LHCN-M2 (cell line): ENCODE results near the gene PPP1R16B. TPM values are rescaled to one million over a fixed set of nuclear protein-coding genes. Genes with fewer than 3 reads are reported as not detected.

Source experiments
- DNase-seq: peaks from one replicate; pipeline ENCODE4 v3.0.0-alpha.2; 2012; ENCODE audit warnings: low read depth
- total RNA-seq: library from RNA; depleted of rRNA; stranded (reverse); fragments of >200 nt; gene quantifications from 2 replicates; pipeline ENCODE4 v1.2.3, GENCODE V29; 2014

PPP1R16B gene
- total RNA-seq, 1 experiment from 2014 or later = not detected

GRCh38 chr20:38896009-38896594, 90.6 kb downstream of the PPP1R16B start:
- no peak for DNase-seq

GRCh38 chr20:38897267-38897666, 91.8 kb downstream of the PPP1R16B start:
- DNase-seq = no peak

GRCh38 chr20:38900606-38901005, 95.1 kb downstream of the PPP1R16B start:
- no peak for DNase-seq

GRCh38 chr20:38902601-38903000, 97.1 kb downstream of the PPP1R16B start:
- DNase-seq = no peak

GRCh38 chr20:38903335-38903734, 97.8 kb downstream of the PPP1R16B start:
- DNase-seq = no peak

GRCh38 chr20:38905375-38905774, 99.9 kb downstream of the PPP1R16B start:
- no peak for DNase-seq

GRCh38 chr20:38907918-38908677, 102.6 kb downstream of the PPP1R16B start:
- DNase-seq = no peak

- no peak for DNase-seq
Measured at GRCh38 chr20:38915355-38915754, 109.9 kb downstream of the PPP1R16B start.

- no peak for DNase-seq
Measured at GRCh38 chr20:38917657-38918056, 112.2 kb downstream of the PPP1R16B start.

- DNase-seq = no peak
Measured at GRCh38 chr20:38918172-38918571, 112.7 kb downstream of the PPP1R16B start.

- no peak for DNase-seq
Measured at GRCh38 chr20:38919683-38920082, 114.2 kb downstream of the PPP1R16B start.

GRCh38 chr20:38920411-38920810, 114.9 kb downstream of the PPP1R16B start:
- DNase-seq = no peak

- no peak for DNase-seq
Measured at GRCh38 chr20:38920851-38921250, 115.4 kb downstream of the PPP1R16B start.

GRCh38 chr20:38924718-38925117, 119.2 kb downstream of the PPP1R16B start:
- DNase-seq = no peak

- DNase-seq = peak; percentile 97
Measured at GRCh38 chr20:38926142-38926933, 120.8 kb downstream of the PPP1R16B start, which contains the start of gene FAM83D. Gene FAM83D, plus strand, starts transcription at chr20:38926417. Its CDS starts 26 bp downstream, at chr20:38926443.

GRCh38 chr20:38926934-38927616, 121.6 kb downstream of the PPP1R16B start:
- no peak for DNase-seq

GRCh38 chr20:38927902-38928578, 122.5 kb downstream of the PPP1R16B start:
- DNase-seq = no peak

- no peak for DNase-seq
Measured at GRCh38 chr20:38930242-38930569, 124.7 kb downstream of the PPP1R16B start.

GRCh38 chr20:38931984-38932383, 126.5 kb downstream of the PPP1R16B start:
- DNase-seq = no peak

- DNase-seq = peak; percentile 48
Measured at GRCh38 chr20:38932457-38933120, 127.1 kb downstream of the PPP1R16B start.

- DNase-seq = no peak
Measured at GRCh38 chr20:38934530-38934929, 129.0 kb downstream of the PPP1R16B start.
